ENCODE data around the gene BEST2. TPM values are rescaled to one million over a fixed set of nuclear protein-coding genes. Genes with fewer than 3 reads are reported as not detected.
A peak's percentile ranks its signal among the peaks of the same experiment; 100 is the strongest.

The BEST2 gene
- 0.03 TPM for polyA plus RNA-seq (2013)

- peaks cover 0 to 14% (median 10%) of the 10 kb centered on the region in 5 experiments for H3K9me3 ChIP-seq (ENCODE audit: control extremely low read depth in 1 of 5, control insufficient read depth in 4 of 5, insufficient read depth in 2 of 5, low read depth in 1 of 5, low read length in 4 of 5)
- H3K27me3 ChIP-seq (replicated peaks in 2 of 5; ENCODE audit: control insufficient read depth in 4 of 5, insufficient read depth in 5 of 5, low read length in 4 of 5), result peaks cover 0 to 45% (median 5%) of the 10 kb centered on the region in 5 experiments
- POLR2A ChIA-PET, result interaction anchor here (1.1 kb wide), 1 partner anchor 15 kb away, joined by 3 read pairs; the partner anchor contains the start of gene GET3
- H3K27ac ChIP-seq (ENCODE audit: insufficient read depth in 1 of 2, low read depth in 1 of 2, low read length in 2 of 2, poor library complexity in 1 of 2, severe bottlenecking in 2 of 2), result no peak within 1 kb of the TSS
- no peak for DNase-seq
- WGBS (ENCODE audit: insufficient coverage), result 49% methylated on average over 7 of the region's 14 CpGs
- H3K4me1 ChIP-seq (ENCODE audit: control extremely low read depth in 1 of 4, control insufficient read depth in 4 of 4, insufficient read depth in 4 of 4, low read length in 3 of 4), result peaks cover 0 to 9% (median 3%) of the 10 kb centered on the region in 4 experiments
- H3K4me3 ChIP-seq (ENCODE audit: control insufficient read depth in 1 of 7, extremely low read depth in 1 of 7, insufficient read depth in 4 of 7, low read depth in 2 of 7, low read length in 6 of 7), result no peak within 1 kb of the TSS
- H3K36me3 ChIP-seq (ENCODE audit: control insufficient read depth in 4 of 4, insufficient read depth in 4 of 4, low read length in 3 of 4), result peaks cover 7 to 18% (median 15%) of the 10 kb centered on the region in 4 experiments
- CTCF ChIA-PET, result interaction anchor here (0.6 to 39.0 kb wide), 5 partner anchors 8 to 160 kb away, joined by 3 to 776 read pairs (median 11); partner anchors contain the start of genes GET3, TNPO2 and TRIR
Measured at GRCh38 chr19:12751635-12752034, at the start of gene BEST2. Gene BEST2 (plus strand): TSS chr19:12751791. CDS start chr19:12752593, 802 bp downstream.

- ChIA-PET POLR2A (interaction anchor here (0.5 kb wide), 1 partner anchor 40 kb away, joined by 3 read pairs; no protein-coding TSS in a partner anchor), CTCF (interaction anchor here (0.7 to 1.5 kb wide), 3 partner anchors 14 to 54 kb away, joined by 3 to 4 read pairs (median 3); no protein-coding TSS in a partner anchor)
- H3K27ac ChIP-seq (ENCODE audit: insufficient read depth in 1 of 2, low read depth in 1 of 2, low read length in 2 of 2, poor library complexity in 1 of 2, severe bottlenecking in 2 of 2), result peak overlapping the region in 1 of 2 experiments; percentile 9
- peak; percentile 78 to 89 (median 89) for DNase-seq
- H3K27me3 ChIP-seq (replicated peaks in 2 of 5; ENCODE audit: control insufficient read depth in 4 of 5, insufficient read depth in 5 of 5, low read length in 4 of 5), result no peaks in the 10 kb centered on the region
- no peak overlapping the region for H3K4me3 ChIP-seq (ENCODE audit: control insufficient read depth in 1 of 7, extremely low read depth in 1 of 7, insufficient read depth in 4 of 7, low read depth in 2 of 7, low read length in 6 of 7)
- peaks cover 0 to 9% (median 4%) of the 10 kb centered on the region in 4 experiments for H3K4me1 ChIP-seq (ENCODE audit: control extremely low read depth in 1 of 4, control insufficient read depth in 4 of 4, insufficient read depth in 4 of 4, low read length in 3 of 4)
- peaks cover 14 to 87% (median 65%) of the 10 kb centered on the region in 4 experiments for H3K36me3 ChIP-seq (ENCODE audit: control insufficient read depth in 4 of 4, insufficient read depth in 4 of 4, low read length in 3 of 4)
- WGBS (ENCODE audit: insufficient coverage), result 87% methylated on average over 8 of the region's 9 CpGs
- no peaks in the 10 kb centered on the region for H3K9me3 ChIP-seq (ENCODE audit: control extremely low read depth in 1 of 5, control insufficient read depth in 4 of 5, insufficient read depth in 2 of 5, low read depth in 1 of 5, low read length in 4 of 5)
Measured at GRCh38 chr19:12703046-12703445, 48.5 kb upstream of the BEST2 start.

GRCh38 chr19:12705169-12705568 is 46.4 kb upstream of the BEST2 start:
- H3K4me1 ChIP-seq (ENCODE audit: control extremely low read depth in 1 of 4, control insufficient read depth in 4 of 4, insufficient read depth in 4 of 4, low read length in 3 of 4), result no peaks in the 10 kb centered on the region
- no peak overlapping the region for H3K27ac ChIP-seq (ENCODE audit: insufficient read depth in 1 of 2, low read depth in 1 of 2, low read length in 2 of 2, poor library complexity in 1 of 2, severe bottlenecking in 2 of 2)
- no peaks in the 10 kb centered on the region for H3K9me3 ChIP-seq (ENCODE audit: control extremely low read depth in 1 of 5, control insufficient read depth in 4 of 5, insufficient read depth in 2 of 5, low read depth in 1 of 5, low read length in 4 of 5)
- H3K4me3 ChIP-seq (ENCODE audit: control insufficient read depth in 1 of 7, extremely low read depth in 1 of 7, insufficient read depth in 4 of 7, low read depth in 2 of 7, low read length in 6 of 7), result no peak overlapping the region
- 99% methylated on average over 11 of the region's 13 CpGs for WGBS (ENCODE audit: insufficient coverage)
- CTCF ChIA-PET, result no interaction called here
- DNase-seq, result no peak
- H3K36me3 ChIP-seq (ENCODE audit: control insufficient read depth in 4 of 4, insufficient read depth in 4 of 4, low read length in 3 of 4), result peaks cover 18 to 87% (median 70%) of the 10 kb centered on the region in 4 experiments
- POLR2A ChIA-PET, result no interaction called here
- no peaks in the 10 kb centered on the region for H3K27me3 ChIP-seq (replicated peaks in 2 of 5; ENCODE audit: control insufficient read depth in 4 of 5, insufficient read depth in 5 of 5, low read length in 4 of 5)

GRCh38 chr19:12705654-12706331 is 45.8 kb upstream of the BEST2 start:
- Histone ChIP-seq H3K27me3 (replicated peaks in 2 of 5; ENCODE audit: control insufficient read depth in 4 of 5, insufficient read depth in 5 of 5, low read length in 4 of 5) (no peaks in the 10 kb centered on the region), H3K9me3 (ENCODE audit: control extremely low read depth in 1 of 5, control insufficient read depth in 4 of 5, insufficient read depth in 2 of 5, low read depth in 1 of 5, low read length in 4 of 5) (no peaks in the 10 kb centered on the region), H3K4me3 (ENCODE audit: control insufficient read depth in 1 of 7, extremely low read depth in 1 of 7, insufficient read depth in 4 of 7, low read depth in 2 of 7, low read length in 6 of 7) (no peak overlapping the region), H3K27ac (ENCODE audit: insufficient read depth in 1 of 2, low read depth in 1 of 2, low read length in 2 of 2, poor library complexity in 1 of 2, severe bottlenecking in 2 of 2) (no peak overlapping the region), H3K4me1 (ENCODE audit: control extremely low read depth in 1 of 4, control insufficient read depth in 4 of 4, insufficient read depth in 4 of 4, low read length in 3 of 4) (no peaks in the 10 kb centered on the region), H3K36me3 (ENCODE audit: control insufficient read depth in 4 of 4, insufficient read depth in 4 of 4, low read length in 3 of 4) (peaks cover 20 to 87% (median 72%) of the 10 kb centered on the region in 4 experiments)
- POLR2A ChIA-PET, result no interaction called here
- DNase-seq, result no peak
- 99% methylated on average over 24 of the region's 29 CpGs for WGBS (ENCODE audit: insufficient coverage)
- CTCF ChIA-PET, result interaction anchor here (1.4 to 3.2 kb wide), 2 partner anchors 11 to 60 kb away, joined by 5 to 13 read pairs; no protein-coding TSS in a partner anchor

- H3K27me3 ChIP-seq (replicated peaks in 2 of 5; ENCODE audit: control insufficient read depth in 4 of 5, insufficient read depth in 5 of 5, low read length in 4 of 5), result no peaks in the 10 kb centered on the region
- no peaks in the 10 kb centered on the region for H3K9me3 ChIP-seq (ENCODE audit: control extremely low read depth in 1 of 5, control insufficient read depth in 4 of 5, insufficient read depth in 2 of 5, low read depth in 1 of 5, low read length in 4 of 5)
- CTCF ChIA-PET, result interaction anchor here (1.4 to 3.2 kb wide), 2 partner anchors 11 to 60 kb away, joined by 5 to 13 read pairs; no protein-coding TSS in a partner anchor
- DNase-seq, result no peak
- H3K4me1 ChIP-seq (ENCODE audit: control extremely low read depth in 1 of 4, control insufficient read depth in 4 of 4, insufficient read depth in 4 of 4, low read length in 3 of 4), result no peaks in the 10 kb centered on the region
- no peak overlapping the region for H3K27ac ChIP-seq (ENCODE audit: insufficient read depth in 1 of 2, low read depth in 1 of 2, low read length in 2 of 2, poor library complexity in 1 of 2, severe bottlenecking in 2 of 2)
- peaks cover 20 to 85% (median 68%) of the 10 kb centered on the region in 4 experiments for H3K36me3 ChIP-seq (ENCODE audit: control insufficient read depth in 4 of 4, insufficient read depth in 4 of 4, low read length in 3 of 4)
- no peak overlapping the region for H3K4me3 ChIP-seq (ENCODE audit: control insufficient read depth in 1 of 7, extremely low read depth in 1 of 7, insufficient read depth in 4 of 7, low read depth in 2 of 7, low read length in 6 of 7)
- POLR2A ChIA-PET, result no interaction called here
- WGBS (ENCODE audit: insufficient coverage), result 97% methylated on average over 13 of the region's 13 CpGs
Measured at GRCh38 chr19:12706332-12706718, 45.3 kb upstream of the BEST2 start.

GRCh38 chr19:12708641-12709040 is 43.0 kb upstream of the BEST2 start:
- no peaks in the 10 kb centered on the region for H3K9me3 ChIP-seq (ENCODE audit: control extremely low read depth in 1 of 5, control insufficient read depth in 4 of 5, insufficient read depth in 2 of 5, low read depth in 1 of 5, low read length in 4 of 5)
- 98% methylated on average over 8 of the region's 8 CpGs for WGBS (ENCODE audit: insufficient coverage)
- no peaks in the 10 kb centered on the region for H3K4me1 ChIP-seq (ENCODE audit: control extremely low read depth in 1 of 4, control insufficient read depth in 4 of 4, insufficient read depth in 4 of 4, low read length in 3 of 4)
- no peak overlapping the region for H3K4me3 ChIP-seq (ENCODE audit: control insufficient read depth in 1 of 7, extremely low read depth in 1 of 7, insufficient read depth in 4 of 7, low read depth in 2 of 7, low read length in 6 of 7)
- H3K27me3 ChIP-seq (replicated peaks in 2 of 5; ENCODE audit: control insufficient read depth in 4 of 5, insufficient read depth in 5 of 5, low read length in 4 of 5), result no peaks in the 10 kb centered on the region
- peaks cover 20 to 79% (median 57%) of the 10 kb centered on the region in 4 experiments for H3K36me3 ChIP-seq (ENCODE audit: control insufficient read depth in 4 of 4, insufficient read depth in 4 of 4, low read length in 3 of 4)
- POLR2A ChIA-PET, result no interaction called here
- CTCF ChIA-PET, result interaction anchor here (1.0 to 43.3 kb wide), 4 partner anchors 9 to 88 kb away, joined by 3 to 776 read pairs (median 8); partner anchors contain the start of genes BEST2 and HOOK2
- no peak for DNase-seq
- H3K27ac ChIP-seq (ENCODE audit: insufficient read depth in 1 of 2, low read depth in 1 of 2, low read length in 2 of 2, poor library complexity in 1 of 2, severe bottlenecking in 2 of 2), result no peak overlapping the region

GRCh38 chr19:12711187-12711586 is 40.4 kb upstream of the BEST2 start:
- Histone ChIP-seq H3K36me3 (ENCODE audit: control insufficient read depth in 4 of 4, insufficient read depth in 4 of 4, low read length in 3 of 4) (peaks cover 16 to 82% (median 57%) of the 10 kb centered on the region in 4 experiments), H3K9me3 (ENCODE audit: control extremely low read depth in 1 of 5, control insufficient read depth in 4 of 5, insufficient read depth in 2 of 5, low read depth in 1 of 5, low read length in 4 of 5) (no peaks in the 10 kb centered on the region), H3K4me3 (ENCODE audit: control insufficient read depth in 1 of 7, extremely low read depth in 1 of 7, insufficient read depth in 4 of 7, low read depth in 2 of 7, low read length in 6 of 7) (no peak overlapping the region), H3K4me1 (ENCODE audit: control extremely low read depth in 1 of 4, control insufficient read depth in 4 of 4, insufficient read depth in 4 of 4, low read length in 3 of 4) (no peaks in the 10 kb centered on the region), H3K27me3 (replicated peaks in 2 of 5; ENCODE audit: control insufficient read depth in 4 of 5, insufficient read depth in 5 of 5, low read length in 4 of 5) (no peaks in the 10 kb centered on the region), H3K27ac (ENCODE audit: insufficient read depth in 1 of 2, low read depth in 1 of 2, low read length in 2 of 2, poor library complexity in 1 of 2, severe bottlenecking in 2 of 2) (no peak overlapping the region)
- no peak for DNase-seq
- 93% methylated on average over 13 of the region's 17 CpGs for WGBS (ENCODE audit: insufficient coverage)
- ChIA-PET POLR2A (no interaction called here), CTCF (interaction anchor here (1.4 to 43.3 kb wide), 2 partner anchors 34 to 49 kb away, joined by 5 to 776 read pairs; partner anchors contain the start of genes BEST2 and HOOK2)
